Measurements from ENCODE around the gene ZBTB16.

The ZBTB16 gene

DNA sequence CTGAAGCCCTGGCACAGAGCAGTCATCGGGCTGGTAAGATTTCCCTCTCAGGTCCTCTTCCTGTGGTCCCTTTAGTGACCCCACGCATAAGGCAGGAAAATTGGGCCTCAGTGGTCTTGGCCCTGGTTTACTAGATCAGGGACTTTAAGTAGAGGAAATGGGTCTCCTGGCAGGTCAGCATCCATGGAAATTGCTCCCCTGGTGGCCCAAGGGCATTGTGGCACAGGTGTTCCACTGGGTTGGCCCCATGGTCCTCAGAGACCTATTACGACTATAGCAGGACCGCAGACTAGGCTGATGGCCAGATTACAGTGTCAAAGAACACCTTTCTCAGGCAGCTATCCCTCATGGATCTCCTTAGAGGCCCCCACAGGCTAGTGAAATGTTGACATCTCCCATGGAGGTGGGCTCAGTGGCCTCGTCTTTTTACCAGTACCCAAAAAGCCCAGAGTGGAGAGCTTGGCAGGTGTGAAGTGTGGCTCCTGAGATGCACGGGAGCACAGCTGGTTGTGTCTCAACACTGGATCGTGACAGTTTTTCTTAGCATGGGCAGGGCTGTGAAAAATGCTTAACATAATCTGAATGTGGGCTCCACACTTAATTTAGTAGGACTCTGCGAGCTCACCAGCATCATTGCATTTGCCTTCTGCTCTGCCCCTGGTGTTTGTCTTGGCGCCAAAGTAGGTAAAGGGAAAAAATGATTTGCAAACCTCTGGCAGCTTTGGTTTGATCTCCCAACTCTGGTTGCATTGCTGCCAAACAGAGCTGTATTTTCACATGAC is 74.2 kb downstream of the ZBTB16 start:
- DNase-seq (ENCODE audit: low spot score) (no peak), ATAC-seq (ENCODE audit: low read depth) (no peak)
- H3K9me3 ChIP-seq (ENCODE audit: severe bottlenecking): no peaks in the 10 kb centered on the region
- 0 out of 2 replicates have a peak, but pooled peaks cover 3% of the 10 kb centered on the region for H3K36me3 ChIP-seq (ENCODE audit: low read depth)
- TF ChIP-seq, protein P1, sequence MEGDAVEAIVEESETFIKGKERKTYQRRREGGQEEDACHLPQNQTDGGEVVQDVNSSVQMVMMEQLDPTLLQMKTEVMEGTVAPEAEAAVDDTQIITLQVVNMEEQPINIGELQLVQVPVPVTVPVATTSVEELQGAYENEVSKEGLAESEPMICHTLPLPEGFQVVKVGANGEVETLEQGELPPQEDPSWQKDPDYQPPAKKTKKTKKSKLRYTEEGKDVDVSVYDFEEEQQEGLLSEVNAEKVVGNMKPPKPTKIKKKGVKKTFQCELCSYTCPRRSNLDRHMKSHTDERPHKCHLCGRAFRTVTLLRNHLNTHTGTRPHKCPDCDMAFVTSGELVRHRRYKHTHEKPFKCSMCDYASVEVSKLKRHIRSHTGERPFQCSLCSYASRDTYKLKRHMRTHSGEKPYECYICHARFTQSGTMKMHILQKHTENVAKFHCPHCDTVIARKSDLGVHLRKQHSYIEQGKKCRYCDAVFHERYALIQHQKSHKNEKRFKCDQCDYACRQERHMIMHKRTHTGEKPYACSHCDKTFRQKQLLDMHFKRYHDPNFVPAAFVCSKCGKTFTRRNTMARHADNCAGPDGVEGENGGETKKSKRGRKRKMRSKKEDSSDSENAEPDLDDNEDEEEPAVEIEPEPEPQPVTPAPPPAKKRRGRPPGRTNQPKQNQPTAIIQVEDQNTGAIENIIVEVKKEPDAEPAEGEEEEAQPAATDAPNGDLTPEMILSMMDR (IDR thresholded peaks at IDR 0.05; ENCODE audit: poor library complexity, severe bottlenecking): no peak
- no peaks in the 10 kb centered on the region for H3K27me3 ChIP-seq (ENCODE audit: insufficient read depth, poor library complexity, severe bottlenecking)
- H3K4me1 ChIP-seq (ENCODE audit: insufficient read depth, poor library complexity, severe bottlenecking): peaks cover 27% of the 10 kb centered on the region
- H3K4me3 ChIP-seq (ENCODE audit: severe bottlenecking): no peak overlapping the region
- peak overlapping the region; percentile 52 for H3K27ac ChIP-seq (ENCODE audit: poor library complexity, severe bottlenecking)

DNA sequence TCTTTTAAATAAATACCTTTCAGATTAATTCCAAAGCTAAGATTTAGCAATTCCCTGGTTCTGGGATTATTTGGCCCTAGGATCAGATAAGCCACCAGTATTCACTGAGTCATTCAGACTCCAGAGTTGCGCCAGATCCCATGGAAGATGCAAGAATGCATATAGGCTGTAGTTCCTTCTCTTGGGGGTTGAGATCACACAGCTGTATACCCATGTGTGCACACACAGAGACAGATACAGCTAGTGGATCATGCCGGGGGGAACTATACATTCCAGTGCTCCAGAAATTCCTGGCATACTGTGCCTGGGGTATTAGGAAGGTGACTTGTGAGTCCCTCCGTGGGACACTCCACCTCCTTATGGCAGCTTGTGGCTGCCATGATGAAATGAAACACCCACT is 75.4 kb downstream of the ZBTB16 start:
- TF ChIP-seq, protein P1 (IDR thresholded peaks at IDR 0.05; ENCODE audit: poor library complexity, severe bottlenecking): no peak
- ATAC-seq (ENCODE audit: low read depth) (peak; percentile 80), DNase-seq (ENCODE audit: low spot score) (no peak)

DNA sequence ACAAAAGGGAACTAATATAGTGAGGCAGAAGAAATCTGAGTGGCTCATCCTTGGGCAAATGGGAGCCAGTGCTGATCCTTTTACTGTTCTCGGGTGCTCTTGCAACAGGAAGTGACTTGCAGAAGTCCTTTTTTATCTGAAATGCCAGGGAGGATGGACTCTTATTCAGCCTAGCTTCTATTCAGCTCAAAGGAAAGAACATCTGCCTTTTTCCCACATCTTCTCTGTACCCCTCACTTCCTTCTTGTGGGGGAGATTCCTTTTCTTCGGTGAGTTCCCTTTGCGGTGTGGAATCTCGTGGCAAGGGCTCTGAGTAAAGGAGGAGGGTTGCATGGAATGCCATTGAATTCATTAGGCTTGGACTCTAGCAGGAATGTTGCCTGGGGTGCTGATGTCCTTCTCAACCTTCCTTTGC is 76.2 kb downstream of the ZBTB16 start:
- ATAC-seq (ENCODE audit: low read depth) (no peak), DNase-seq (ENCODE audit: low spot score) (no peak)
- TF ChIP-seq, protein P1 (IDR thresholded peaks at IDR 0.05; ENCODE audit: poor library complexity, severe bottlenecking): no peak
- no peak overlapping the region for H3K4me3 ChIP-seq (ENCODE audit: severe bottlenecking)
- H3K4me1 ChIP-seq (ENCODE audit: insufficient read depth, poor library complexity, severe bottlenecking): peaks cover 27% of the 10 kb centered on the region
- H3K27ac ChIP-seq (ENCODE audit: poor library complexity, severe bottlenecking): peak overlapping the region; percentile 52
- no peaks in the 10 kb centered on the region for H3K27me3 ChIP-seq (ENCODE audit: insufficient read depth, poor library complexity, severe bottlenecking)
- no peaks in the 10 kb centered on the region for H3K9me3 ChIP-seq (ENCODE audit: severe bottlenecking)
- 0 out of 2 replicates have a peak, but pooled peaks cover 3% of the 10 kb centered on the region for H3K36me3 ChIP-seq (ENCODE audit: low read depth)

More for the DNA sequence above, 75.4 kb downstream of the ZBTB16 start:
- Histone ChIP-seq H3K9me3 (ENCODE audit: severe bottlenecking) (no peaks in the 10 kb centered on the region), H3K27ac (ENCODE audit: poor library complexity, severe bottlenecking) (peak overlapping the region; percentile 52), H3K4me1 (ENCODE audit: insufficient read depth, poor library complexity, severe bottlenecking) (peaks cover 27% of the 10 kb centered on the region), H3K36me3 (ENCODE audit: low read depth) (0 out of 2 replicates have a peak, but pooled peaks cover 3% of the 10 kb centered on the region), H3K4me3 (ENCODE audit: severe bottlenecking) (no peak overlapping the region), H3K27me3 (ENCODE audit: insufficient read depth, poor library complexity, severe bottlenecking) (no peaks in the 10 kb centered on the region)

DNA sequence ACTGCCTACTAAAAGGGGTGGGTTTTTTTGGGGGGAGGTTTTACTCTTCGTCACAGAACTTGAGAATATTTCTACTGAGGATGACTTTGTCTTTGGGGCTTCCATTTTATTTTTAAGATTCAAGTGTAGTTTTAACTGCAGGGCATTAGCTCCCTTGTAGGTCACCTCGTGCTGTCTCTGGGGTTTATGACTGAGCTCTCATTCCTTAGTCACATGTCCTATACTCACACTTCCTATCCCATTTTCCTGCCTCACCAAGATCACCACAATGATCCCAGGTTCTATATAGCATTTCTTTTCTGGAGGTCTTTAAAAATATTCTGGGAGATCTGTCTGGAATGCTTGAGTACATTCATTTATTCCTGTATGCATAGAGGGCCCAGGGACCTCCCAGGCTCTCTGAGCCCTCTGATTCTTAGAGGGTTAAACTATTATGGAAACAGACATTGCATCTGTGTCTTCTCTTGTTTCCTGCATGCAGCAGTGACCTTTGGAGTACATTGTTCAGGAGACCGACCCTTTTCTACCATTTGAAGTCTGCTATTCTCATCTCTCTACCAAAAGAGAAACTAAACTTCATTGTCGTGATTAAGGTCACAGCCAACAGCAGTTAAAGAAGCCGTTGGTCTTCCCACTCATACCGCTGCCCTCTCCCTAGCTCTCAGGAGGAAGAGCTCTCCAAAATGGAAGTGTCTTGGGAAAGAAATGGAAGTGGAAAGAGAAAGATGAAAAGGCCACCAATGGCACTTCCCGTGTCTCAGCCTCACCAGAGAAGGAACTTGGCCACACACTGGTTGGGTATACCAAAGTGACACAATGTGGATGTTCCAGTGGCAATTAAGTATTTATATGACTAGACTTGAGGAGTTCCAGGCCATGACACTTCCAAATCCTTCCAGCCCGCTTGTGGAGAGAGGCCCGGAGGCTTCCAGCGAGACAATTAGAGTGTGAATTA is 77.5 kb downstream of the ZBTB16 start:
- Histone ChIP-seq H3K4me3 (ENCODE audit: severe bottlenecking) (no peak overlapping the region), H3K9me3 (ENCODE audit: severe bottlenecking) (no peaks in the 10 kb centered on the region), H3K27me3 (ENCODE audit: insufficient read depth, poor library complexity, severe bottlenecking) (no peaks in the 10 kb centered on the region), H3K4me1 (ENCODE audit: insufficient read depth, poor library complexity, severe bottlenecking) (peaks cover 27% of the 10 kb centered on the region), H3K36me3 (ENCODE audit: low read depth) (0 out of 2 replicates have a peak, but pooled peaks cover 3% of the 10 kb centered on the region), H3K27ac (ENCODE audit: poor library complexity, severe bottlenecking) (no peak overlapping the region)
- DNase-seq (ENCODE audit: low spot score) (no peak), ATAC-seq (ENCODE audit: low read depth) (no peak)
- TF ChIP-seq, protein P1 (IDR thresholded peaks at IDR 0.05; ENCODE audit: poor library complexity, severe bottlenecking): no peak
